ENCODE results near the gene PHYHD1. TPM values are rescaled to one million over a fixed set of nuclear protein-coding genes. Genes with fewer than 3 reads are reported as not detected.

Gene PHYHD1
- total and polyA plus RNA-seq, 8 donors = 20.7 to 71.3 (median 45.9) TPM

- no peak overlapping the region for H3K4me3 ChIP-seq
- H3K27me3 ChIP-seq = no peaks in the 10 kb centered on the region
- H3K36me3 ChIP-seq = no peaks in the 10 kb centered on the region
- peaks cover 10 to 32% (median 29%) of the 10 kb centered on the region in 3 donors for H3K4me1 ChIP-seq
- no peaks in the 10 kb centered on the region for H3K9me3 ChIP-seq
- DNase-seq (no peak), FAIRE-seq (no peak), ATAC-seq (no peak)
- TF ChIP-seq CTCF (IDR thresholded peaks at IDR 0.05) = no peak
- intact Hi-C loops (cut with DNase I) = loop anchor here in 1 of 3 donors (10.0 kb wide), 1 partner anchor 59 kb away; no protein-coding TSS in a partner anchor
- H3K27ac ChIP-seq = peak overlapping the region in 1 of 4 donors; percentile 89
- WGBS, 2 donors = 84 to 87% methylated on average over 6 of the region's 6 CpGs
Measured at GRCh38 chr9:128923493-128923883, 2.7 kb downstream of the PHYHD1 start.

GRCh38 chr9:128927731-128928411 is 7.1 kb downstream of the PHYHD1 start:
- 15 to 16% methylated on average over 10 of the region's 10 CpGs for WGBS, 2 donors
- Histone ChIP-seq H3K36me3 (no peaks in the 10 kb centered on the region), H3K4me3 (no peak overlapping the region), H3K27ac (peak overlapping the region in 1 of 4 donors; percentile 30), H3K9me3 (no peaks in the 10 kb centered on the region), H3K27me3 (no peaks in the 10 kb centered on the region), H3K4me1 (peaks cover 0 to 10% (median 5%) of the 10 kb centered on the region in 3 donors)
- peak; percentile 69 to 75 (median 72) for TF ChIP-seq CTCF (IDR thresholded peaks at IDR 0.05)
- DNase-seq (peak in 5 of 6 donors; percentile 46 to 82 (median 69)), ATAC-seq (peak; percentile 88 to 96 (median 94)), FAIRE-seq (no peak)
- intact Hi-C loops (cut with DNase I) = loop anchor here in 2 of 3 donors (5.0 to 10.0 kb wide), 2 partner anchors 63 to 66 kb away; no protein-coding TSS in a partner anchor

DNA sequence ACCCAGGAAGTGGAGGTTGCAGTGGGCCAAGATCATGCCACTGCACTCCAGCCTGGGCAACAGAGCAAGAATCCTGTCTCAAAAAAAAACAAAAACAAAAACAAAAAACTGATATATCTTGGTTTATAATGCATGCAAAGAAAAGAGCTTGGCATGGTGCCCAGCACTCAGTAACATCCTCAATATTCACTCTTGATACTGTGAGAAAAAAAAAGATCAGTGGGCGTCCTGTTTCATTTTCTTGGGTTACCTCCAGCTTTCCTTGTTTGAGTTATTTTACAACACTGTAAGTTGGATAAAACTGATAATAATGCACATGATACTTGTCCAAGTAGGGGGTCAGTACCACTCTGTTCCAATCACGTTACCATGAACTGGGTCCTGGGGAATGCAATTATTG is 7.8 kb downstream of the PHYHD1 start:
- Histone ChIP-seq H3K4me3 (no peak overlapping the region), H3K4me1 (peaks cover 0 to 5% (median 3%) of the 10 kb centered on the region in 3 donors), H3K36me3 (no peaks in the 10 kb centered on the region), H3K27me3 (no peaks in the 10 kb centered on the region), H3K27ac (no peak overlapping the region), H3K9me3 (no peaks in the 10 kb centered on the region)
- DNase-seq (no peak), FAIRE-seq (no peak), ATAC-seq (no peak)
- no peak for TF ChIP-seq CTCF (IDR thresholded peaks at IDR 0.05)
- intact Hi-C loops (cut with DNase I) = loop anchor here in 2 of 3 donors (5.0 to 10.0 kb wide), 2 partner anchors 64 to 66 kb away; no protein-coding TSS in a partner anchor
- WGBS, 2 donors = 78 to 92% methylated on average over 2 of the region's 2 CpGs

DNA sequence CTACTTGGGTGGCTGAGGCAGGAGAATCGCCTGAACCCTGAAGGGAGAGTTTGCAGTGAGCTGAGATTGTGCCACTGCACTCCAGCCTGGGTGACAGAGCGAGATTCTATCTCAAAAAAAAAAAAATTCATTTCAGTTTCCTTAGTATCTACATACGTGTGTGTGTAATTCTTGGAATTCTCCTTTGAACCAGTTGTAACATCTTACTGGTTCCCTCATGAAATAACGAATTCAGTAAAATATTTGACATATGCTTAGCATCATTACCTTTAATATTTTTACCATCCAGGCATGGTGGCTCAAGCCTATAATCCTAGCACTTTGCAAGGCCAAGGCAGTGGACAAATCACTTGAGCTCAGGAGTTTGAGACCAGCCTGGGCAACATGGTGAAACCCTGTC is 8.8 kb downstream of the PHYHD1 start:
- FAIRE-seq = no peak
- ATAC-seq = no peak
- Histone ChIP-seq H3K9me3 (no peaks in the 10 kb centered on the region), H3K4me3 (no peak overlapping the region), H3K27me3 (no peaks in the 10 kb centered on the region), H3K36me3 (no peaks in the 10 kb centered on the region), H3K4me1 (peaks cover 0 to 5% (median 3%) of the 10 kb centered on the region in 3 donors), H3K27ac (no peak overlapping the region)
- TF ChIP-seq CTCF (IDR thresholded peaks at IDR 0.05) = no peak
- WGBS, 2 donors = 84 to 86% methylated on average over 4 of the region's 4 CpGs
- intact Hi-C loops (cut with DNase I) = loop anchor here in 2 of 3 donors (5.0 to 10.0 kb wide), 2 partner anchors 65 to 67 kb away; no protein-coding TSS in a partner anchor
- DNase-seq = no peak

GRCh38 chr9:128933731-128934130 is 12.9 kb downstream of the PHYHD1 start:
- intact Hi-C loops (cut with DNase I) = no loop called here

More at GRCh38 chr9:128933731-128934130, 12.9 kb downstream of the PHYHD1 start:
- FAIRE-seq = no peak
- Histone ChIP-seq H3K9me3 (no peaks in the 10 kb centered on the region), H3K4me3 (no peak overlapping the region), H3K4me1 (no peaks in the 10 kb centered on the region), H3K27me3 (no peaks in the 10 kb centered on the region), H3K36me3 (no peaks in the 10 kb centered on the region), H3K27ac (no peak overlapping the region)
- no peak for ATAC-seq
- 66 to 80% methylated on average over 5 of the region's 5 CpGs for WGBS, 2 donors
- TF ChIP-seq CTCF (IDR thresholded peaks at IDR 0.05) = no peak
- peak in 2 of 6 donors; percentile 1 to 12 for DNase-seq
